GM18517 (cell line): ENCODE data around the gene ITGAD.

Experiments used
- ATAC-seq: cut with Tn5 transposase; IDR thresholded peaks from one replicate; pipeline ENCODE4 v1.9.1; 2021; ENCODE audit warnings: mild to moderate bottlenecking, moderate library complexity; ENCODE audit not compliant: unreplicated experiment

ITGAD gene

GRCh38 chr16:31393056-31393455, at the start of gene ITGAD:
TSS of gene ITGAD (plus strand) at chr16:31393335. CDS start at chr16:31393361, 26 bp downstream.
- no peak for ATAC-seq

- no peak for ATAC-seq
Measured at GRCh38 chr16:31344712-31345111, 48.4 kb upstream of the ITGAD start.

- ATAC-seq: no peak
Measured at GRCh38 chr16:31347445-31347844, 45.7 kb upstream of the ITGAD start.

GRCh38 chr16:31348579-31348978, 44.6 kb upstream of the ITGAD start:
- no peak for ATAC-seq

GRCh38 chr16:31350275-31351005, 42.7 kb upstream of the ITGAD start:
- no peak for ATAC-seq

GRCh38 chr16:31351246-31351941, 41.7 kb upstream of the ITGAD start:
- no peak for ATAC-seq

GRCh38 chr16:31351942-31352325, 41.2 kb upstream of the ITGAD start:
- no peak for ATAC-seq

- ATAC-seq: no peak
Measured at GRCh38 chr16:31352376-31353115, 40.6 kb upstream of the ITGAD start.

GRCh38 chr16:31354394-31355291, 38.5 kb upstream of the ITGAD start, which contains the start of gene ITGAX:
TSS of gene ITGAX (plus strand) at chr16:31355176. CDS start at chr16:31355255, 79 bp downstream.
- no peak for ATAC-seq

- ATAC-seq: no peak
Measured at GRCh38 chr16:31355431-31356100, 37.6 kb upstream of the ITGAD start.

GRCh38 chr16:31356566-31357323, 36.4 kb upstream of the ITGAD start:
- ATAC-seq: no peak

GRCh38 chr16:31357324-31358109, 35.6 kb upstream of the ITGAD start:
- ATAC-seq: no peak

- ATAC-seq: no peak
Measured at GRCh38 chr16:31360251-31360650, 32.9 kb upstream of the ITGAD start.

- ATAC-seq: no peak
Measured at GRCh38 chr16:31361201-31362110, 31.7 kb upstream of the ITGAD start.

GRCh38 chr16:31362476-31363405, 30.4 kb upstream of the ITGAD start:
- ATAC-seq: no peak

- ATAC-seq: no peak
Measured at GRCh38 chr16:31363721-31364120, 29.4 kb upstream of the ITGAD start.
